B cell (primary cell): ENCODE data around the gene LHX2. TPM values are rescaled to one million over a fixed set of nuclear protein-coding genes. Genes with fewer than 3 reads are reported as not detected.

Experiments
- ATAC-seq: fragments of 200-7000 bp; cut with Tn5 transposase; one replicate; pipeline ENCODE4 v1.10.0; 2021; ENCODE audit warnings: low read depth, mild to moderate bottlenecking, moderate number of reproducible peaks, moderate library complexity
- CTCF ChIA-PET: fragments of 350-600 bp; sonication (Branson Sonifier 250); formaldehyde crosslinking; loops from one replicate; lab custom pipeline; 2021; ENCODE audit warnings: antibody characterized with exemption, inconsistent platforms; lab: Charles Lee
- POLR2A ChIA-PET: fragments of 350-600 bp; sonication (Branson Sonifier 250); formaldehyde crosslinking; loops from one replicate; lab custom pipeline; 2021; ENCODE audit warnings: antibody characterized with exemption; lab: Charles Lee
- DNase-seq: peaks from one replicate; pipeline ENCODE4 v3.0.0; 2013
- H2AFZ ChIP-seq: 2 replicates; pipeline ENCODE4 v1.6.1; 2012; ENCODE audit warnings: mild to moderate bottlenecking, low read depth, low read length; ENCODE audit not compliant: insufficient read depth, poor library complexity, severe bottlenecking
- H3K27ac ChIP-seq, 2 donors: 1 replicate in 1 of 2; 2 replicates in 1 of 2; pipeline ENCODE4 v1.5.1; 2012 to 2013; ENCODE audit warnings: low read length in 2 of 2, mild to moderate bottlenecking in 2 of 2, moderate library complexity in 1 of 2
- H3K27me3 ChIP-seq, 4 experiments: fragments of 200-600 bp in 1 of 4; sonication (generic) in 1 of 4; replicated peaks in 1 of 4; 1 replicate in 2 of 4; 2 replicates in 2 of 4; pipeline versions ENCODE4 v1.6.1 to v1.7.0; 2013 to 2016; ENCODE audit warnings: low read length in 3 of 4, mild to moderate bottlenecking in 2 of 4, mixed read lengths in 1 of 4, moderate library complexity in 1 of 4; ENCODE audit not compliant: insufficient read depth in 4 of 4, control insufficient read depth in 3 of 4; ENCODE audit errors: control extremely low read depth in 1 of 4
- H3K36me3 ChIP-seq, 2 experiments: replicated peaks in 1 of 2; 1 replicate in 1 of 2; 2 replicates in 1 of 2; pipeline versions ENCODE4 v1.6.1 to v1.7.1; 2013; ENCODE audit warnings: low read length in 1 of 2; ENCODE audit not compliant: insufficient read depth in 2 of 2, control insufficient read depth in 1 of 2; ENCODE audit errors: control extremely low read depth in 1 of 2, extremely low read depth in 1 of 2
- H3K4me1 ChIP-seq, 2 donors: fragments of 200-600 bp in 1 of 2; sonication (generic) in 1 of 2; 1 replicate in 1 of 2; 2 replicates in 1 of 2; pipeline versions ENCODE4 v1.5.1 to v1.6.1; 2013 to 2017; ENCODE audit warnings: low read length in 2 of 2; ENCODE audit not compliant: control insufficient read depth in 2 of 2, insufficient read depth in 2 of 2
- H3K4me2 ChIP-seq: replicated peaks from 2 replicates; pipeline ENCODE3; 2012; ENCODE audit warnings: mild to moderate bottlenecking, low read depth, low read length; ENCODE audit not compliant: poor library complexity, severe bottlenecking
- H3K4me3 ChIP-seq, 5 experiments: fragments of 200-600 bp in 1 of 5; sonication (generic) in 1 of 5; 1 replicate in 3 of 5; 2 replicates in 2 of 5; pipeline versions ENCODE4 v1.5.1 to v1.7.0; 2011 to 2016; ENCODE audit warnings: low read length in 4 of 5, mild to moderate bottlenecking in 4 of 5, low read depth in 2 of 5, control low read depth in 1 of 5, moderate library complexity in 1 of 5; ENCODE audit not compliant: insufficient read depth in 1 of 5; ENCODE audit errors: control extremely low read depth in 1 of 5, extremely low read depth in 1 of 5
- H3K79me2 ChIP-seq: fragments of 200-600 bp; sonication (generic); one replicate; pipeline ENCODE4 v1.6.0; 2016; ENCODE audit warnings: low read length; ENCODE audit not compliant: control insufficient read depth, insufficient read depth
- H3K9ac ChIP-seq: fragments of 200-600 bp; sonication (generic); 2 replicates; pipeline ENCODE4 v1.6.1; 2017; ENCODE audit warnings: mild to moderate bottlenecking, low read length, moderate library complexity
- H3K9me3 ChIP-seq, 3 donors: one replicate each; pipeline versions ENCODE4 v1.6.1 to v1.7.1; 2013; ENCODE audit warnings: low read length in 2 of 3; ENCODE audit not compliant: control insufficient read depth in 2 of 3, insufficient read depth in 1 of 3; ENCODE audit errors: control extremely low read depth in 1 of 3
- H4K20me1 ChIP-seq: 2 replicates; pipeline ENCODE4 v1.6.0; 2012; ENCODE audit warnings: mild to moderate bottlenecking, low read length; ENCODE audit not compliant: insufficient read depth, control insufficient read depth, poor library complexity, severe bottlenecking
- H3K27ac Mint-ChIP-seq: one replicate; pipeline ENCODE4 v1.8.0; 2021; ENCODE audit warnings: mixed read lengths
- H3K27me3 Mint-ChIP-seq: one replicate; pipeline ENCODE4 v1.8.0; 2021; ENCODE audit warnings: mixed read lengths
- H3K4me1 Mint-ChIP-seq: one replicate; pipeline ENCODE4 v1.8.0; 2021; ENCODE audit warnings: mixed read lengths
- H3K4me3 Mint-ChIP-seq: one replicate; pipeline ENCODE4 v1.8.0; 2021; ENCODE audit warnings: mixed read lengths
- H3K9me3 Mint-ChIP-seq: one replicate; pipeline ENCODE4 v1.8.0; 2022; ENCODE audit warnings: mixed read lengths; ENCODE audit not compliant: insufficient read depth
- CTCF ChIP-seq: fragments of 200-600 bp; IDR thresholded peaks from one replicate; pipeline ENCODE4 v1.8.0; 2022; ENCODE audit warnings: antibody characterized with exemption, mild to moderate bottlenecking
- EZH2 ChIP-seq: IDR thresholded peaks from 2 replicates; pipeline ENCODE4 v1.6.1; 2012; ENCODE audit warnings: borderline replicate concordance, low read depth, mild to moderate bottlenecking, moderate library complexity, low read length; ENCODE audit not compliant: insufficient read depth, poor library complexity, severe bottlenecking
- WGBS: methylation state at CpG from one replicate; pipeline ENCODE4 v1.1.5; 2013; ENCODE audit warnings: missing lambda C conversion rate; ENCODE audit not compliant: insufficient coverage; 5-methylcytosine and 5-hydroxymethylcytosine counted together
- intact Hi-C: fragments of 100-400 bp; cut with micrococcal nuclease; formaldehyde crosslinking; loops from one replicate; pipeline ENCODE4 v1.10.0; 2022
- polyA plus RNA-seq: library from polyadenylated mRNA; depleted of rRNA; stranded (reverse); fragments of >200 nt; gene quantifications from 2 replicates; pipeline ENCODE4 v1.2.3, GENCODE V29; 2012
- total RNA-seq, 2 donors: library from RNA; stranded (reverse); fragments of 120-200 nt in 1 of 2; gene quantifications; 1 replicate in 1 of 2; 2 replicates in 1 of 2; pipeline versions ENCODE4 v1.2.3 to v1.2.4, GENCODE V29; 2013 to 2022

LHX2 gene
- total and polyA plus RNA-seq, 2 donors (not counting 1 experiment from before 2014, with no cell fraction given) = 0.66 TPM; not detected in 1

GRCh38 chr9:124000161-124000783 lies 11.3 kb upstream of the LHX2 start:
- Histone ChIP-seq H3K9me3 (peaks cover 0 to 18% (median 2%) of the 10 kb centered on the region in 3 donors), H3K27ac (no peak overlapping the region), H3K9ac (no peak overlapping the region), H3K4me1 (peaks cover 42 to 52% of the 10 kb centered on the region in 2 donors), H3K27me3 (peaks cover 2 to 80% (median 68%) of the 10 kb centered on the region in 4 experiments), H3K36me3 (no peaks in the 10 kb centered on the region), H3K4me3 (no peak overlapping the region), H2AFZ (no peak overlapping the region), H3K4me2 (peak overlapping the region; percentile 64), H3K79me2 (no peaks in the 10 kb centered on the region), H4K20me1 (no peaks in the 10 kb centered on the region)
- Mint-ChIP-seq H3K4me1 (peaks cover 42% of the 10 kb centered on the region), H3K27ac (no peak overlapping the region), H3K9me3 (no peaks in the 10 kb centered on the region), H3K27me3 (peaks cover 81% of the 10 kb centered on the region), H3K4me3 (peak overlapping the region; percentile 72)
- ChIA-PET POLR2A (no interaction called here), CTCF (no interaction called here)
- DNase-seq = peak; percentile 56
- intact Hi-C loops = no loop called here
- no peak for ATAC-seq
- WGBS = 5% methylated on average over 33 of the region's 35 CpGs
- peak; percentile 79 for TF ChIP-seq EZH2
- no peak for TF ChIP-seq CTCF

GRCh38 chr9:124000784-124001457 lies 10.6 kb upstream of the LHX2 start:
- Histone ChIP-seq H3K27me3 (peaks cover 3 to 81% (median 74%) of the 10 kb centered on the region in 4 experiments), H2AFZ (no peak overlapping the region), H3K27ac (no peak overlapping the region), H4K20me1 (no peaks in the 10 kb centered on the region), H3K79me2 (no peaks in the 10 kb centered on the region), H3K4me3 (no peak overlapping the region), H3K4me2 (no peak overlapping the region), H3K36me3 (no peaks in the 10 kb centered on the region), H3K4me1 (peaks cover 42 to 52% of the 10 kb centered on the region in 2 donors), H3K9ac (no peak overlapping the region), H3K9me3 (peaks cover 0 to 14% (median 2%) of the 10 kb centered on the region in 3 donors)
- TF ChIP-seq CTCF (no peak), EZH2 (peak; percentile 38)
- H3K9me3 Mint-ChIP-seq = no peaks in the 10 kb centered on the region
- H3K27ac Mint-ChIP-seq = no peak overlapping the region
- ATAC-seq (no peak), DNase-seq (peak; percentile 26)
- H3K4me1 Mint-ChIP-seq = peaks cover 40% of the 10 kb centered on the region
- H3K4me3 Mint-ChIP-seq = peak overlapping the region; percentile 72
- intact Hi-C loops = no loop called here
- ChIA-PET POLR2A (no interaction called here), CTCF (no interaction called here)
- 11% methylated on average over 9 of the region's 15 CpGs for WGBS
- H3K27me3 Mint-ChIP-seq = peaks cover 82% of the 10 kb centered on the region
